Measurements from ENCODE around the gene PRKN. TPM values are rescaled to one million over a fixed set of nuclear protein-coding genes. Genes with fewer than 3 reads are reported as not detected.

Gene PRKN
- total RNA-seq, 1 experiment from 2014 or later, result 2.0 TPM

DNA sequence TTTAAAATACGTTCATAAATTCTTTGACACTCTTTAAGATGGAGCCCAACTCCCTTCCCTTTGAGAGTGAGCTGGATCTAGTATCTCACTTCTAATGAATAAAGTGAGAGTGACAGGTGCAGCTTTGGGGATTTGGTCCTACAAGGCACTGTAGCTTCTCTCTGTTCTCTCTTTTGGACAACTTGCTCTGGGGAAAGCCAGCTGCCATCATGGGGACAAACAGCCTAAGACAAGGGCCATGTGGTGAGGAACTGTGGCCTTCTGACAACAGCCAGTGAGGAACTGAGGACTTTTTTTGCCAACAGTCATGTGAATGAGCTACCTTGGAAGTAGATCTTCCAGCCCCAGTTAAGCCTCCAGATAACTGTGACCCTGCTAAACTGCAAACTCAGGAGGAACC is 1180.9 kb downstream of the PRKN start:
- Histone ChIP-seq H3K79me2 (ENCODE audit: insufficient read depth, low read length) (no peaks in the 10 kb centered on the region), H3K56ac (ENCODE audit: insufficient read length, low read depth, low read length) (no peak overlapping the region), H4K91ac (ENCODE audit: insufficient read length, low read depth, low read length) (no peak overlapping the region), H2BK120ac (ENCODE audit: low read depth, low read length, poor library complexity, severe bottlenecking) (no peak overlapping the region), H3K9me3 (ENCODE audit: control insufficient read depth, low read depth, low read length) (no peaks in the 10 kb centered on the region), H2BK5ac (ENCODE audit: insufficient read length, low read length) (no peak overlapping the region), H3K27me3 (ENCODE audit: insufficient read depth, low read length) (no peaks in the 10 kb centered on the region), H3K4me2 (ENCODE audit: insufficient read depth, insufficient read length, low read length) (no peak overlapping the region), H3K79me1 (ENCODE audit: insufficient read depth, low read depth, low read length, poor library complexity, severe bottlenecking) (no peaks in the 10 kb centered on the region), H2BK12ac (ENCODE audit: insufficient read length, low read depth, low read length) (no peak overlapping the region), H2AK5ac (ENCODE audit: insufficient read length, low read length) (no peak overlapping the region), H4K20me1 (ENCODE audit: control insufficient read depth, insufficient read depth, insufficient read length) (no peaks in the 10 kb centered on the region), H2BK20ac (ENCODE audit: low read depth, low read length, poor library complexity, severe bottlenecking) (no peak overlapping the region), H3K27ac (ENCODE audit: insufficient read length, low read depth, low read length) (no peak overlapping the region), H3K18ac (ENCODE audit: insufficient read length, low read depth, low read length) (no peak overlapping the region), H2AFZ (ENCODE audit: low read length) (no peak overlapping the region), H3K14ac (ENCODE audit: insufficient read depth, low read length) (no peak overlapping the region), H3K4ac (ENCODE audit: low read depth, low read length) (no peak overlapping the region), H3T11ph (ENCODE audit: low read length) (no peak overlapping the region), H3K23me2 (ENCODE audit: insufficient read length, low read depth, low read length, poor library complexity, severe bottlenecking) (no peaks in the 10 kb centered on the region), H2BK15ac (ENCODE audit: low read depth, low read length) (no peak overlapping the region), H4K5ac (ENCODE audit: insufficient read length, low read depth, low read length) (no peak overlapping the region), H4K8ac (replicated peaks; ENCODE audit: insufficient read length, low read depth, low read length) (no peak overlapping the region), H3K9ac (ENCODE audit: extremely low read depth, insufficient read length, low read length) (no peak overlapping the region), H3K4me1 (ENCODE audit: insufficient read depth, low read length) (no peaks in the 10 kb centered on the region), H3K23ac (ENCODE audit: insufficient read length, low read depth, low read length) (no peak overlapping the region)
- H3K4me1 Mint-ChIP-seq, result peaks cover 13 to 24% of the 10 kb centered on the region in 2 experiments
- TF ChIP-seq, protein P1, sequence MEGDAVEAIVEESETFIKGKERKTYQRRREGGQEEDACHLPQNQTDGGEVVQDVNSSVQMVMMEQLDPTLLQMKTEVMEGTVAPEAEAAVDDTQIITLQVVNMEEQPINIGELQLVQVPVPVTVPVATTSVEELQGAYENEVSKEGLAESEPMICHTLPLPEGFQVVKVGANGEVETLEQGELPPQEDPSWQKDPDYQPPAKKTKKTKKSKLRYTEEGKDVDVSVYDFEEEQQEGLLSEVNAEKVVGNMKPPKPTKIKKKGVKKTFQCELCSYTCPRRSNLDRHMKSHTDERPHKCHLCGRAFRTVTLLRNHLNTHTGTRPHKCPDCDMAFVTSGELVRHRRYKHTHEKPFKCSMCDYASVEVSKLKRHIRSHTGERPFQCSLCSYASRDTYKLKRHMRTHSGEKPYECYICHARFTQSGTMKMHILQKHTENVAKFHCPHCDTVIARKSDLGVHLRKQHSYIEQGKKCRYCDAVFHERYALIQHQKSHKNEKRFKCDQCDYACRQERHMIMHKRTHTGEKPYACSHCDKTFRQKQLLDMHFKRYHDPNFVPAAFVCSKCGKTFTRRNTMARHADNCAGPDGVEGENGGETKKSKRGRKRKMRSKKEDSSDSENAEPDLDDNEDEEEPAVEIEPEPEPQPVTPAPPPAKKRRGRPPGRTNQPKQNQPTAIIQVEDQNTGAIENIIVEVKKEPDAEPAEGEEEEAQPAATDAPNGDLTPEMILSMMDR (conservative IDR thresholded peaks at IDR 0.05), result no peak
- H3K27me3 Mint-ChIP-seq (ENCODE audit: low read depth), result no peaks in the 10 kb centered on the region; the same call in 1 of the 2 replicates
- WGBS (ENCODE audit: extremely low coverage, insufficient read length, low lambda C conversion rate), result no CpG with 5 or more reads among the region's 1 CpG
- H3K27ac Mint-ChIP-seq, result no peak overlapping the region
- H3K9me3 Mint-ChIP-seq, result peaks cover 0 to 3% of the 10 kb centered on the region in 2 experiments; a peak in 1 of 5 replicates
- H3K36me3 Mint-ChIP-seq (ENCODE audit: insufficient read depth in 1 of 3, low read depth in 3 of 3), result no peaks in the 10 kb centered on the region; a peak in 1 of 7 replicates
- no peak for DNase-seq
- H3K4me3 Mint-ChIP-seq, result no peak overlapping the region
